Measurements from ENCODE around the gene WNK2.

The WNK2 gene

GRCh38 chr9:93297659-93298497, 113.9 kb downstream of the WNK2 start:
- no peak for DNase-seq

- no peak for DNase-seq
Measured at GRCh38 chr9:93298498-93299417, 114.8 kb downstream of the WNK2 start.

GRCh38 chr9:93299418-93300174, 115.7 kb downstream of the WNK2 start:
- no peak for DNase-seq

- no peak for DNase-seq
Measured at GRCh38 chr9:93300175-93300572, 116.2 kb downstream of the WNK2 start.

GRCh38 chr9:93300585-93301081, 116.7 kb downstream of the WNK2 start:
- DNase-seq, result no peak

- DNase-seq, result no peak
Measured at GRCh38 chr9:93301291-93301811, 117.4 kb downstream of the WNK2 start.

- no peak for DNase-seq
Measured at GRCh38 chr9:93301911-93302541, 118.1 kb downstream of the WNK2 start.

- no peak for DNase-seq
Measured at GRCh38 chr9:93302586-93303257, 118.8 kb downstream of the WNK2 start.

GRCh38 chr9:93303258-93303771, 119.4 kb downstream of the WNK2 start:
- DNase-seq, result no peak

GRCh38 chr9:93303806-93304573, 120.1 kb downstream of the WNK2 start:
- no peak for DNase-seq

- no peak for DNase-seq
Measured at GRCh38 chr9:93304574-93305496, 120.9 kb downstream of the WNK2 start.

- no peak for DNase-seq
Measured at GRCh38 chr9:93305497-93306020, 121.6 kb downstream of the WNK2 start.

GRCh38 chr9:93306081-93306480, 122.1 kb downstream of the WNK2 start:
- no peak for DNase-seq

GRCh38 chr9:93306579-93307091, 122.7 kb downstream of the WNK2 start:
- no peak for DNase-seq

- DNase-seq, result no peak
Measured at GRCh38 chr9:93307468-93308157, 123.7 kb downstream of the WNK2 start.

GRCh38 chr9:93308158-93308602, 124.2 kb downstream of the WNK2 start:
- no peak for DNase-seq

GRCh38 chr9:93308676-93309075, 124.7 kb downstream of the WNK2 start:
- DNase-seq, result no peak

- no peak for DNase-seq
Measured at GRCh38 chr9:93309889-93310425, 126.0 kb downstream of the WNK2 start.

All from NCI-H1417 treated with DMSO at 0.1 percent for 48 hours (cell line).